ENCODE data around the gene CPNE1. TPM values are rescaled to one million over a fixed set of nuclear protein-coding genes. Genes with fewer than 3 reads are reported as not detected.

CPNE1 gene
- total RNA-seq, 1 experiment from 2014 or later, result 155 TPM

DNA sequence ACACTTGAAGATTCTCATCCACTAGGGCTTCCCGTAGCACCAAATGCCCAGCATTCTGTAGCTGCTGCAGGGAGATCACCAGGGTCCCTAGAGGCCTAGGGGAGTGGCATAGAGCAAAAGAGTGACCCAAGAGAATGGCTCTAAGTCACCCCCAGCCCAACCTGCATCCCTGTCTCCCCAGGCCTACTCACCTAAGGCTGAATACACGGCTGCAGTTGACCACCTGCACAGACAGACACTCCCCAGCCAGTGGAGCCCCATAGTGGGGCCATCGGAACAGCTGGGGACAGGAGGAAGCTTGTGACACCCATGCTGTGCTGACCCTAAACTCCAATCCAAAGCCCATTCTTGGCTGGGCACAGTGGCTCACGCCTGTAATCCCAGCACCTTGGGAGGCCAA, 58.6 kb downstream of the CPNE1 start:
- no CpG with 5 or more reads among the region's 4 CpGs for WGBS (ENCODE audit: extremely low coverage, insufficient read length, low lambda C conversion rate)
- no peaks in the 10 kb centered on the region for H4K20me1 ChIP-seq (ENCODE audit: control insufficient read depth, insufficient read depth, insufficient read length)

More for the DNA sequence above, 58.6 kb downstream of the CPNE1 start:
- H3T11ph ChIP-seq (ENCODE audit: low read length), result no peak overlapping the region
- H3K79me1 ChIP-seq (ENCODE audit: insufficient read depth, low read depth, low read length, poor library complexity, severe bottlenecking), result no peaks in the 10 kb centered on the region
- H3K14ac ChIP-seq (ENCODE audit: insufficient read depth, low read length), result no peak overlapping the region
- peaks cover 11% of the 10 kb centered on the region for H3K23me2 ChIP-seq (ENCODE audit: insufficient read length, low read depth, low read length, poor library complexity, severe bottlenecking)
- no peak overlapping the region for H3K27ac ChIP-seq (ENCODE audit: insufficient read length, low read depth, low read length)
- H2AK5ac ChIP-seq (ENCODE audit: insufficient read length, low read length), result no peak overlapping the region
- no peak overlapping the region for H2BK5ac ChIP-seq (ENCODE audit: insufficient read length, low read length)
- no peak overlapping the region for H3K4me2 ChIP-seq (ENCODE audit: insufficient read depth, insufficient read length, low read length)
- Mint-ChIP-seq H3K27ac (no peak overlapping the region), H3K36me3 (ENCODE audit: insufficient read depth in 1 of 3, low read depth in 3 of 3) (no peaks in the 10 kb centered on the region; a peak in 1 of 7 replicates), H3K27me3 (ENCODE audit: low read depth) (peaks cover 43% of the 10 kb centered on the region), H3K4me3 (no peak overlapping the region), H3K4me1 (peaks cover 8% of the 10 kb centered on the region in 2 experiments), H3K9me3 (no peaks in the 10 kb centered on the region)
- no peaks in the 10 kb centered on the region for H3K4me1 ChIP-seq (ENCODE audit: insufficient read depth, low read length)
- H2BK120ac ChIP-seq (ENCODE audit: low read depth, low read length, poor library complexity, severe bottlenecking), result no peak overlapping the region
- H3K9ac ChIP-seq (ENCODE audit: extremely low read depth, insufficient read length, low read length), result no peak overlapping the region
- no peak overlapping the region for H3K23ac ChIP-seq (ENCODE audit: insufficient read length, low read depth, low read length)
- no peak overlapping the region for H4K91ac ChIP-seq (ENCODE audit: insufficient read length, low read depth, low read length)
- H4K8ac ChIP-seq (replicated peaks; ENCODE audit: insufficient read length, low read depth, low read length), result no peak overlapping the region
- H3K9me3 ChIP-seq (ENCODE audit: control insufficient read depth, low read depth, low read length), result no peaks in the 10 kb centered on the region
- no peak overlapping the region for H3K18ac ChIP-seq (ENCODE audit: insufficient read length, low read depth, low read length)
- H2BK15ac ChIP-seq (ENCODE audit: low read depth, low read length), result no peak overlapping the region
- TF ChIP-seq, protein P1, sequence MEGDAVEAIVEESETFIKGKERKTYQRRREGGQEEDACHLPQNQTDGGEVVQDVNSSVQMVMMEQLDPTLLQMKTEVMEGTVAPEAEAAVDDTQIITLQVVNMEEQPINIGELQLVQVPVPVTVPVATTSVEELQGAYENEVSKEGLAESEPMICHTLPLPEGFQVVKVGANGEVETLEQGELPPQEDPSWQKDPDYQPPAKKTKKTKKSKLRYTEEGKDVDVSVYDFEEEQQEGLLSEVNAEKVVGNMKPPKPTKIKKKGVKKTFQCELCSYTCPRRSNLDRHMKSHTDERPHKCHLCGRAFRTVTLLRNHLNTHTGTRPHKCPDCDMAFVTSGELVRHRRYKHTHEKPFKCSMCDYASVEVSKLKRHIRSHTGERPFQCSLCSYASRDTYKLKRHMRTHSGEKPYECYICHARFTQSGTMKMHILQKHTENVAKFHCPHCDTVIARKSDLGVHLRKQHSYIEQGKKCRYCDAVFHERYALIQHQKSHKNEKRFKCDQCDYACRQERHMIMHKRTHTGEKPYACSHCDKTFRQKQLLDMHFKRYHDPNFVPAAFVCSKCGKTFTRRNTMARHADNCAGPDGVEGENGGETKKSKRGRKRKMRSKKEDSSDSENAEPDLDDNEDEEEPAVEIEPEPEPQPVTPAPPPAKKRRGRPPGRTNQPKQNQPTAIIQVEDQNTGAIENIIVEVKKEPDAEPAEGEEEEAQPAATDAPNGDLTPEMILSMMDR (conservative IDR thresholded peaks at IDR 0.05), result no peak
- no peak overlapping the region for H2AFZ ChIP-seq (ENCODE audit: low read length)
- no peak overlapping the region for H3K56ac ChIP-seq (ENCODE audit: insufficient read length, low read depth, low read length)
- H3K4ac ChIP-seq (ENCODE audit: low read depth, low read length), result no peak overlapping the region
- peaks cover 11% of the 10 kb centered on the region; the same call in 1 of the 2 replicates for H3K27me3 ChIP-seq (ENCODE audit: insufficient read depth, low read length)
- no peak overlapping the region for H4K5ac ChIP-seq (ENCODE audit: insufficient read length, low read depth, low read length)
- no peak overlapping the region for H2BK20ac ChIP-seq (ENCODE audit: low read depth, low read length, poor library complexity, severe bottlenecking)
- H2BK12ac ChIP-seq (ENCODE audit: insufficient read length, low read depth, low read length), result no peak overlapping the region
- no peak for DNase-seq
- no peaks in the 10 kb centered on the region for H3K79me2 ChIP-seq (ENCODE audit: insufficient read depth, low read length)

All from H9 (cell line).